Uterus (tissue), 4 donors: Measurements from ENCODE around the gene ENPP3. TPM values are rescaled to one million over a fixed set of nuclear protein-coding genes. Genes with fewer than 3 reads are reported as not detected.

Experiments used
- DNase-seq, 2 donors: peaks; one replicate each; pipeline ENCODE4 v3.0.0-alpha.2; 2019 to 2020
- H3K27ac ChIP-seq, 2 donors: fragments of 200-600 bp; sonication (generic); 1 replicate in 1 of 2; 2 replicates in 1 of 2; pipeline ENCODE4 v1.5.1; 2016 to 2018
- H3K27me3 ChIP-seq, 2 donors: fragments of 200-600 bp; sonication (generic); one replicate each; pipeline ENCODE4 v1.5.1; 2018 to 2019; ENCODE audit warnings: control low read depth in 1 of 2
- H3K36me3 ChIP-seq, 2 donors: fragments of 200-600 bp; sonication (generic); one replicate each; pipeline ENCODE4 v1.5.1; 2019; ENCODE audit warnings: control low read depth in 1 of 2
- H3K4me1 ChIP-seq, 2 donors: fragments of 200-600 bp; sonication (generic); one replicate each; pipeline ENCODE4 v1.5.1; 2018 to 2019; ENCODE audit warnings: control low read depth in 1 of 2
- H3K4me3 ChIP-seq, 2 donors: fragments of 200-600 bp; sonication (generic); 1 replicate in 1 of 2; 2 replicates in 1 of 2; pipeline ENCODE4 v1.5.1; 2018 to 2019; ENCODE audit warnings: mild to moderate bottlenecking in 1 of 2
- H3K9me3 ChIP-seq, 2 donors: fragments of 200-600 bp; sonication (generic); one replicate each; pipeline ENCODE4 v1.5.1; 2019; ENCODE audit warnings: control low read depth in 1 of 2
- CTCF ChIP-seq, 4 experiments: fragments of 200-600 bp in 2 of 4; fragments of 450-650 bp in 2 of 4; sonication (generic) in 2 of 4; IDR thresholded peaks; one replicate each; pipeline ENCODE4 v1.5.1; 2016 to 2019; ENCODE audit warnings: antibody characterized with exemption in 4 of 4, mild to moderate bottlenecking in 2 of 4, moderate library complexity in 1 of 4
- POLR2A ChIP-seq, 2 donors: fragments of 450-650 bp; IDR thresholded peaks; one replicate each; pipeline ENCODE4 v1.6.1; 2016; ENCODE audit warnings: antibody characterized with exemption in 2 of 2, mild to moderate bottlenecking in 1 of 2, moderate library complexity in 1 of 2
- intact Hi-C: fragments of 100-400 bp; cut with DNase I; formaldehyde crosslinking; loops from one replicate; pipeline ENCODE4 v1.15.1; 2023; ENCODE audit warnings: low total_unique reads
- total RNA-seq, 4 donors: library from RNA; depleted of rRNA in 3 of 4; stranded (reverse); fragments of >200 nt in 3 of 4; gene quantifications; one replicate each; pipeline versions ENCODE4 v1.1.0 to v1.2.4, GENCODE V29; 2014 to 2023
- donor health status: DM: yes; HTN: yes; CAD: no.

Gene ENPP3
- 1 to 10 TPM in 3 of 4 donors, under 1 TPM in 1; 0.40 to 7.2 (median 4.2) TPM for total RNA-seq

- DNase-seq, result no peak
- H3K4me1 ChIP-seq, result no peaks in the 10 kb centered on the region
- H3K27ac ChIP-seq, result no peak within 1 kb of the TSS
- no peaks in the 10 kb centered on the region for H3K27me3 ChIP-seq
- TF ChIP-seq CTCF (IDR thresholded peaks at IDR 0.05) (no peak), POLR2A (IDR thresholded peaks at IDR 0.05) (no peak)
- no peaks in the 10 kb centered on the region for H3K9me3 ChIP-seq
- no peaks in the 10 kb centered on the region for H3K36me3 ChIP-seq
- intact Hi-C loops, result no loop called here
- no peak within 1 kb of the TSS for H3K4me3 ChIP-seq
Measured at GRCh38 chr6:131636880-131637792, at the start of gene ENPP3. Gene ENPP3 (plus strand): TSS chr6:131637302. CDS start chr6:131637385, 83 bp downstream.

DNA sequence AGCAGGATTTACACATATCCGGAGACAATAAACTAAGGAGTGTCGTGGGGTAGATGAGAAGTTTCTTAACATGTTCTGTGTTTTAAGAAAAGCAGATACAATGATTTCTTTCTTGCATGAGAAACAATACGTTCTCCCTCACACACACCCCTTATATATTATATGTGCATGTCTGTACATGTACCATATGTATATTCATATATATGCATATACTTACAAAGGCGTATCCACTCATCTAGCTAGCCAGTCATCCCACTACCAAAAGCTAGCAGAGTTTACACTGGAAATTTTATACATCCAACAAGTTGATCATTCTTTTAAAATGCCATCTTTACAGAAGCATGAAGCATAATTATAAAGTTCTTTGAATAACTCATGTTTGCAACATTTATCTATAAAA is 49.2 kb upstream of the ENPP3 start:
- no peaks in the 10 kb centered on the region for H3K27me3 ChIP-seq
- no peak overlapping the region for H3K4me3 ChIP-seq
- DNase-seq, result no peak
- no peaks in the 10 kb centered on the region for H3K4me1 ChIP-seq
- no peak for TF ChIP-seq CTCF (IDR thresholded peaks at IDR 0.05)
- no peak for TF ChIP-seq POLR2A (IDR thresholded peaks at IDR 0.05)
- no peaks in the 10 kb centered on the region for H3K36me3 ChIP-seq
- intact Hi-C loops, result no loop called here
- H3K27ac ChIP-seq, result no peak overlapping the region
- H3K9me3 ChIP-seq, result no peaks in the 10 kb centered on the region

GRCh38 chr6:131588643-131589042 is 48.5 kb upstream of the ENPP3 start:
- no peaks in the 10 kb centered on the region for H3K36me3 ChIP-seq
- no peaks in the 10 kb centered on the region for H3K9me3 ChIP-seq
- DNase-seq, result no peak
- H3K4me1 ChIP-seq, result no peaks in the 10 kb centered on the region
- intact Hi-C loops, result no loop called here
- H3K27me3 ChIP-seq, result no peaks in the 10 kb centered on the region
- no peak overlapping the region for H3K27ac ChIP-seq
- H3K4me3 ChIP-seq, result no peak overlapping the region
- TF ChIP-seq POLR2A (IDR thresholded peaks at IDR 0.05), result no peak
- no peak for TF ChIP-seq CTCF (IDR thresholded peaks at IDR 0.05)

DNA sequence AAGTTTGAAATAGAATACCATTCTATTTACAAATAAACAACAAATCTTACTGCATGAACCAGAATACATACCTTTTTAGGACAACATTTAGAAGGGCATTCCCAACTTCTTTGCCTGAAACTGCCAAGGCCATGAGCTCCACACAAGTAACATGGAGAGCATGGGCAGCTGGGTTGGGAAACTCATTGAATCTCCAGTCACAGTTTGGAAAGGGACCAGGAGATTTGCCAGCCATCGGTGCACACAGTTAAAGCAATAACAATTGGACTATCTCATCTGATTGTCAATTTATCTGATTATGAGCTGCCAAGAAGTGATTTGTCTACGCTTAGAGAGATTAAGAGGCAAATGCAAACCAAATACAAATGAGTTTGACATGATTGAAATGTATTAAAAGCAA is 44.2 kb upstream of the ENPP3 start:
- TF ChIP-seq CTCF (IDR thresholded peaks at IDR 0.05), result no peak
- TF ChIP-seq POLR2A (IDR thresholded peaks at IDR 0.05), result no peak
- Histone ChIP-seq H3K27ac (no peak overlapping the region), H3K36me3 (no peaks in the 10 kb centered on the region), H3K27me3 (no peaks in the 10 kb centered on the region), H3K4me3 (no peak overlapping the region), H3K9me3 (no peaks in the 10 kb centered on the region), H3K4me1 (no peaks in the 10 kb centered on the region)
- DNase-seq, result no peak
- intact Hi-C loops, result no loop called here

DNA sequence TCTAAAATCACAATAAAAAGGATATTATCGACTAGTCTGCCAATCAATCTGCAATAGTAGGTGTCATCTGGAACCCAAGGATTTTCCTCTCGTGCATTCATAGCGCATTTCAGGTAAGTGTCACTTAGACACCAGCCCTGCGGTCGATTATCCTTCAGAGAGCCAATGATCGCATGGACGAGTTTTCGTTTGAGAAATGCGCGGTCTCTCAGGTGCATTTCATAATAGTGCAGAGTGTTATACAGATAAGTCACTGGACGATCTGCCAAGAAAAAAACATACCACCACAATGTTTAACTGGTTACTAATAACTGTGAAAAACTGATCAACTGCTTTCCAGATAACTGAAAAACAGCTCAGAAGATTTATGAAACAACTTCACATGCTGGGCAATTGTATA is 43.0 kb upstream of the ENPP3 start:
- intact Hi-C loops, result no loop called here
- no peak overlapping the region for H3K4me3 ChIP-seq
- TF ChIP-seq POLR2A (IDR thresholded peaks at IDR 0.05) (no peak), CTCF (IDR thresholded peaks at IDR 0.05) (no peak)
- no peaks in the 10 kb centered on the region for H3K4me1 ChIP-seq
- no peak overlapping the region for H3K27ac ChIP-seq
- H3K27me3 ChIP-seq, result no peaks in the 10 kb centered on the region
- no peaks in the 10 kb centered on the region for H3K36me3 ChIP-seq
- DNase-seq, result no peak
- H3K9me3 ChIP-seq, result no peaks in the 10 kb centered on the region
